CD4-positive, CD25-positive, alpha-beta regulatory T cell (primary cell): ENCODE results near the gene ADAD2. TPM values are rescaled to one million over a fixed set of nuclear protein-coding genes. Genes with fewer than 3 reads are reported as not detected.
A peak's percentile ranks its signal among the peaks of the same experiment; 100 is the strongest.

Experiments
- ATAC-seq, 2 donors: fragments of 150-1000 bp; cut with Tn5 transposase; one replicate each; pipeline ENCODE4 v1.10.0; 2021; ENCODE audit warnings: low read depth in 2 of 2, moderate number of reproducible peaks in 2 of 2, moderate library complexity in 1 of 2
- DNase-seq, 3 donors: peaks; one replicate each; pipeline versions ENCODE4 v3.0.0 to v3.0.0-alpha.2; 2012 to 2022; ENCODE audit warnings: mixed read lengths in 1 of 3
- H3K27ac ChIP-seq: one replicate; pipeline ENCODE4 v1.7.0; 2013; ENCODE audit warnings: mild to moderate bottlenecking, low read length; ENCODE audit not compliant: insufficient read depth, poor library complexity, severe bottlenecking
- H3K27me3 ChIP-seq: one replicate; pipeline ENCODE4 v1.7.0; 2013; ENCODE audit warnings: low read length; ENCODE audit not compliant: control insufficient read depth, insufficient read depth
- H3K36me3 ChIP-seq: one replicate; pipeline ENCODE4 v1.7.0; 2013; ENCODE audit warnings: mild to moderate bottlenecking, low read length, moderate library complexity; ENCODE audit not compliant: control insufficient read depth, insufficient read depth
- H3K4me1 ChIP-seq: 2 replicates; pipeline ENCODE4 v1.7.0; 2013; ENCODE audit warnings: mild to moderate bottlenecking, low read length; ENCODE audit not compliant: insufficient read depth, control insufficient read depth, poor library complexity, severe bottlenecking
- H3K4me3 ChIP-seq: one replicate; pipeline ENCODE4 v1.7.0; 2013; ENCODE audit warnings: low read depth, mild to moderate bottlenecking, low read length, moderate library complexity
- H3K9me3 ChIP-seq, 2 experiments: 1 replicate in 1 of 2; 2 replicates in 1 of 2; pipeline ENCODE4 v1.7.0; 2013; ENCODE audit warnings: low read length in 2 of 2, mild to moderate bottlenecking in 1 of 2, moderate library complexity in 1 of 2; ENCODE audit not compliant: control insufficient read depth in 2 of 2
- H3K27ac Mint-ChIP-seq, 3 donors: one replicate each; pipeline ENCODE4 v1.8.0; 2020 to 2022; ENCODE audit warnings: mild to moderate bottlenecking in 3 of 3, mixed read lengths in 3 of 3, moderate library complexity in 2 of 3
- H3K27me3 Mint-ChIP-seq: one replicate; pipeline ENCODE4 v1.8.0; 2022; ENCODE audit warnings: mild to moderate bottlenecking, mixed read lengths
- H3K36me3 Mint-ChIP-seq: one replicate; pipeline ENCODE4 v1.8.0; 2020; ENCODE audit warnings: mixed read lengths
- H3K4me1 Mint-ChIP-seq, 4 donors: one replicate each; pipeline ENCODE4 v1.8.0; 2020 to 2022; ENCODE audit warnings: mixed read lengths in 4 of 4, mild to moderate bottlenecking in 1 of 4
- H3K4me3 Mint-ChIP-seq, 4 donors: one replicate each; pipeline ENCODE4 v1.8.0; 2020 to 2022; ENCODE audit warnings: mild to moderate bottlenecking in 4 of 4, mixed read lengths in 4 of 4, moderate library complexity in 3 of 4
- H3K9me3 Mint-ChIP-seq, 7 donors: one replicate each; pipeline ENCODE4 v1.8.0; 2020 to 2022; ENCODE audit warnings: mixed read lengths in 7 of 7, mild to moderate bottlenecking in 3 of 7, moderate library complexity in 2 of 7
- polyA plus RNA-seq, 4 donors: library from polyadenylated mRNA; unstranded; fragments of 300-500 nt; fragmentation: Illumina TruSeq; gene quantifications; one replicate each; pipeline ENCODE4 v1.2.3, GENCODE V29; 2021
- total RNA-seq: library from RNA; stranded (reverse); gene quantifications from one replicate; pipeline ENCODE4 v1.2.3, GENCODE V29; 2022

The ADAD2 gene
- total and polyA plus RNA-seq, 5 donors from 2014 or later, result 0.07 to 0.40 (median 0.25) TPM; not detected in 2

DNA sequence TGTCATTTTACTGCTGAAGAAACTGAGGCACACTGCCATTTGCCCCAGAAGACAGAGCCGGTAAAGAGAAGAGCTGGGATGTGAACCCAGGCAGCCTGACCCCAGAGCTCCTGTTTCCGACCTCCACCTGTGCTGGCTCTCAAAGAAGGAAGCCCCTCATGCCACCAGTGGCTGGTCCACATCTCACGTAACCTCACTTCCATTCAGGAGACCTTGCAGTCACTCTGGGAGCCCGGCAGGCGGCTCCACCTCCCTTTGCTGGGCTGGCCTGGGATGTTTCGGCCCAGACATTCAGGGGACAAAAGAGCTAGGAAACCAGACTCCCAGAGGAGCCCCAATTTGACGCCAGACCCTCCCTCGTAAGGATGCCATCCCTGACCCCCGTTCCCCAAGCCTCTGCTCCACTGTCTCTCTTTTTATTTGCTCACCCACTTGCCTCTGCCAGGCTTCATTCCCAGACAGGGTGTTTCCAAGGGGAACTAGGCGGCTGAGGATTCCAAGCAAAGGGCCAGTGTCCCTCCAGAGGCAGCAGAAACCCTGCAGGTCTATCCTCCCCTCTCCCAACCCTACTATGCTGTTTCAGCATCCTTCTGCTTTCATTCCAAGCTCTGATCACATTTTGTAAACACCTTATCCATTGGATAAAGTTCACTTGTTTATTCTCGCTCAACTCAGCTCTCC lies 6.9 kb upstream of the ADAD2 start:
- Histone ChIP-seq H3K27ac (no peak overlapping the region), H3K4me1 (peaks cover 15% of the 10 kb centered on the region), H3K27me3 (no peaks in the 10 kb centered on the region), H3K4me3 (no peak overlapping the region), H3K36me3 (peaks cover 33% of the 10 kb centered on the region), H3K9me3 (no peaks in the 10 kb centered on the region)
- H3K36me3 Mint-ChIP-seq, result peaks cover 11% of the 10 kb centered on the region
- peak overlapping the region in 1 of 3 donors; percentile 39 for H3K27ac Mint-ChIP-seq
- peaks cover 0 to 31% (median 17%) of the 10 kb centered on the region in 4 donors for H3K4me1 Mint-ChIP-seq
- no peaks in the 10 kb centered on the region for H3K9me3 Mint-ChIP-seq
- peak overlapping the region in 3 of 4 donors; percentile 27 to 99 (median 94) for H3K4me3 Mint-ChIP-seq
- peaks cover 4% of the 10 kb centered on the region for H3K27me3 Mint-ChIP-seq
- ATAC-seq (no peak), DNase-seq (no peak)

- H3K9me3 Mint-ChIP-seq, result no peaks in the 10 kb centered on the region
- peak overlapping the region; percentile 94 to 99 (median 96) for H3K4me3 Mint-ChIP-seq
- H3K4me1 Mint-ChIP-seq, result peaks cover 0 to 31% (median 17%) of the 10 kb centered on the region in 4 donors
- Histone ChIP-seq H3K27me3 (no peaks in the 10 kb centered on the region), H3K27ac (no peak overlapping the region), H3K4me3 (no peak overlapping the region), H3K4me1 (peaks cover 15% of the 10 kb centered on the region), H3K36me3 (peaks cover 33% of the 10 kb centered on the region), H3K9me3 (no peaks in the 10 kb centered on the region)
- H3K36me3 Mint-ChIP-seq, result peaks cover 11% of the 10 kb centered on the region
- DNase-seq, result no peak
- peak overlapping the region in 2 of 3 donors; percentile 66 to 71 for H3K27ac Mint-ChIP-seq
- H3K27me3 Mint-ChIP-seq, result peaks cover 4% of the 10 kb centered on the region
- ATAC-seq, result no peak
Observed at GRCh38 chr16:84184775-84185174, 6.2 kb upstream of the ADAD2 start.

GRCh38 chr16:84186685-84187437 lies 4.1 kb upstream of the ADAD2 start, which contains the start of gene TAF1C:
Gene TAF1C (minus strand): TSS chr16:84187057. CDS start chr16:84184988, 2,069 bp downstream.
- Mint-ChIP-seq H3K4me3 (peak within 1 kb of the TSS; percentile 94 to 99 (median 96)), H3K27me3 (peaks cover 4% of the 10 kb centered on the region), H3K9me3 (no peaks in the 10 kb centered on the region), H3K36me3 (peaks cover 11% of the 10 kb centered on the region), H3K4me1 (peaks cover 0 to 31% (median 17%) of the 10 kb centered on the region in 4 donors), H3K27ac (peak within 1 kb of the TSS; percentile 56 to 96 (median 94))
- Histone ChIP-seq H3K9me3 (no peaks in the 10 kb centered on the region), H3K4me1 (peaks cover 15% of the 10 kb centered on the region), H3K36me3 (peaks cover 17% of the 10 kb centered on the region), H3K4me3 (peak within 1 kb of the TSS; percentile 80), H3K27me3 (no peaks in the 10 kb centered on the region), H3K27ac (peak within 1 kb of the TSS; percentile 80)
- DNase-seq (peak; percentile 81 to 96 (median 87)), ATAC-seq (peak; percentile 93 to 94)

DNA sequence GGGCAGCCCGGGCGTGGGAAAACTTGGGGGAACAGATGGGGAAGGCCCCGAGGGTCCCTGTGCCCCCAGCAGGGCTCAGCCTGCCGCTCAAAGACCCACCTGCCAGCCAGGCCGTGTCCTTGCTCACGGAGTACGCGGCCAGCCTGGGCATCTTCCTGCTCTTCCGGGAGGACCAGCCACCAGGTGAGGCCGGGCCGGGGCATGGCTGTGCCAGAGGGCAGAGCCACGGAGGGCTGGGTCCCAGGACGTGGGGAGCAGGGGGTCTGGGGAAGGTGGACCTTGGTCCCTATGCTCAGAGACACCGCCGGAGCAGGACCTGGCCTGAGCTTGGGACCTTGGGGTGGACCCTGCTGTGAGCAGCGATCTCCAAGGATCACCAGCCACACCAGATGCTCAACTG lies 509 bp downstream of the ADAD2 start:
- Mint-ChIP-seq H3K4me1 (peaks cover 5 to 27% (median 11%) of the 10 kb centered on the region in 4 donors), H3K36me3 (no peaks in the 10 kb centered on the region), H3K9me3 (no peaks in the 10 kb centered on the region), H3K27me3 (peaks cover 4% of the 10 kb centered on the region), H3K4me3 (no peak overlapping the region), H3K27ac (no peak overlapping the region)
- H3K9me3 ChIP-seq, result no peaks in the 10 kb centered on the region
- no peak overlapping the region for H3K27ac ChIP-seq
- no peak for ATAC-seq
- no peak overlapping the region for H3K4me3 ChIP-seq
- peaks cover 16% of the 10 kb centered on the region for H3K4me1 ChIP-seq
- H3K36me3 ChIP-seq, result no peaks in the 10 kb centered on the region
- no peak for DNase-seq
- H3K27me3 ChIP-seq, result no peaks in the 10 kb centered on the region

DNA sequence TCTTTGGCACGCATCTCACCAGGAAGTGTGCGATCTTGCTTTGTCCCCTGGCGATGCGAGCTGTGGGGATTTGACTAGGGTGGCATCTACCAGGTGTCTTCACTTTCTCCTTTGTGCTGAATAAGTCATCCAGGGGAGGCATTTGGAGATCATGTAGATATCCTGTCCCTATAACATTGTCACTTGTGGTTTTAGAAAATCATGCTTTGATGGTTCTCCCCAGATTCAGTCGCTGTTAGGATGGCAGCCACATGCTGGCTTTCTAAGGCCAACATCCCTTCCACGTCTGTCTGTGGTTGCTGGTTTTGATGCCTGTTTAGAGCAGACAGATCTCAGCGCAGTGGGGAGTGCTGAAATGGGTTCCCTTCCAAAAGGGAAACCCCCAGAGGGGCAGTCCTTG lies 2.5 kb downstream of the ADAD2 start:
- peak overlapping the region in 2 of 3 donors; percentile 57 to 87 for H3K27ac Mint-ChIP-seq
- no peaks in the 10 kb centered on the region for H3K36me3 Mint-ChIP-seq
- Histone ChIP-seq H3K9me3 (no peaks in the 10 kb centered on the region), H3K4me1 (peaks cover 11% of the 10 kb centered on the region), H3K27me3 (no peaks in the 10 kb centered on the region), H3K4me3 (peak overlapping the region; percentile 5), H3K36me3 (no peaks in the 10 kb centered on the region), H3K27ac (no peak overlapping the region)
- no peaks in the 10 kb centered on the region for H3K27me3 Mint-ChIP-seq
- no peaks in the 10 kb centered on the region for H3K9me3 Mint-ChIP-seq
- H3K4me3 Mint-ChIP-seq, result peak overlapping the region in 2 of 4 donors; percentile 72 to 83
- no peak for ATAC-seq
- DNase-seq, result peak in 1 of 3 donors; percentile 41
- H3K4me1 Mint-ChIP-seq, result peaks cover 5 to 21% (median 6%) of the 10 kb centered on the region in 4 donors

DNA sequence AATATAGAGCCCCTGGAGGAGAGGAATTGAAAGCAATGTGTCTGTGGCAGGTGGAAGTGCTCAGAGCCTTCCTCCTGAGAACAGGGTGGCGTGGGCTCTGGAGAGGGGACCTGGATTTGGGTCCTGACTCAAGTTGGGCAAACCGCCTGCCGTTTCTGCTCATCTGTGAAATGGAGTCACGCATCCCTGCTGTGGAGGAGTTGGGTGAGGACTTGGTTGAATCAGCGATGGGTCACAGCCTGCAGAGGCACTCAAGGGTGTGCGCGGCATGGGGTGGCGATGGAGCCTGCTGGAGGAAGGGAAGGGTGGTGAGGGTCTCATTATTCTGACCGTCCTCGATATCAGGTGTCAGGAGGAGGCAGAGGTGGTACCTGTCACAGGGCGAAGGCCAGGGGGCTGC lies 3.1 kb downstream of the ADAD2 start:
- H3K4me3 Mint-ChIP-seq, result peak overlapping the region in 3 of 4 donors; percentile 72 to 83 (median 79)
- peaks cover 5 to 21% (median 6%) of the 10 kb centered on the region in 4 donors for H3K4me1 Mint-ChIP-seq
- Histone ChIP-seq H3K9me3 (no peaks in the 10 kb centered on the region), H3K36me3 (no peaks in the 10 kb centered on the region), H3K4me1 (peaks cover 11% of the 10 kb centered on the region), H3K4me3 (no peak overlapping the region), H3K27ac (no peak overlapping the region), H3K27me3 (no peaks in the 10 kb centered on the region)
- ATAC-seq, result no peak
- H3K36me3 Mint-ChIP-seq, result no peaks in the 10 kb centered on the region
- peak overlapping the region; percentile 57 to 87 (median 70) for H3K27ac Mint-ChIP-seq
- no peaks in the 10 kb centered on the region for H3K27me3 Mint-ChIP-seq
- DNase-seq, result peak in 1 of 3 donors; percentile 13
- H3K9me3 Mint-ChIP-seq, result no peaks in the 10 kb centered on the region

GRCh38 chr16:84194470-84195200 lies 3.7 kb downstream of the ADAD2 start:
- peaks cover 5 to 21% (median 6%) of the 10 kb centered on the region in 4 donors for H3K4me1 Mint-ChIP-seq
- Histone ChIP-seq H3K9me3 (no peaks in the 10 kb centered on the region), H3K36me3 (no peaks in the 10 kb centered on the region), H3K27me3 (no peaks in the 10 kb centered on the region), H3K4me1 (peaks cover 11% of the 10 kb centered on the region), H3K4me3 (no peak overlapping the region), H3K27ac (no peak overlapping the region)
- DNase-seq, result peak in 2 of 3 donors; percentile 40 to 83
- no peaks in the 10 kb centered on the region for H3K36me3 Mint-ChIP-seq
- H3K9me3 Mint-ChIP-seq, result no peaks in the 10 kb centered on the region
- peak; percentile 80 to 84 for ATAC-seq
- peak overlapping the region; percentile 57 to 93 (median 87) for H3K27ac Mint-ChIP-seq
- no peaks in the 10 kb centered on the region for H3K27me3 Mint-ChIP-seq
- H3K4me3 Mint-ChIP-seq, result peak overlapping the region in 3 of 4 donors; percentile 72 to 83 (median 79)
